Measurements from ENCODE around the gene DRD1. TPM values are rescaled to one million over a fixed set of nuclear protein-coding genes. Genes with fewer than 3 reads are reported as not detected.

DRD1 gene
- total RNA-seq, 3 donors from 2014 or later, result under 0.01 to 0.33 TPM; not detected in 1

GRCh38 chr5:175475248-175475647, 31.3 kb upstream of the DRD1 start:
- Histone ChIP-seq H3K4me1 (peaks cover 7 to 8% of the 10 kb centered on the region in 2 donors), H3K4me3 (no peak overlapping the region), H3K9me3 (no peaks in the 10 kb centered on the region), H3K36me3 (no peaks in the 10 kb centered on the region), H3K27me3 (no peaks in the 10 kb centered on the region), H3K27ac (no peak overlapping the region)
- intact Hi-C loops (cut with DNase I; ENCODE audit: low total_unique reads), result loop anchor here (5.0 kb wide), 1 partner anchor 1587 kb away; no protein-coding TSS in a partner anchor
- TF ChIP-seq, protein P1, sequence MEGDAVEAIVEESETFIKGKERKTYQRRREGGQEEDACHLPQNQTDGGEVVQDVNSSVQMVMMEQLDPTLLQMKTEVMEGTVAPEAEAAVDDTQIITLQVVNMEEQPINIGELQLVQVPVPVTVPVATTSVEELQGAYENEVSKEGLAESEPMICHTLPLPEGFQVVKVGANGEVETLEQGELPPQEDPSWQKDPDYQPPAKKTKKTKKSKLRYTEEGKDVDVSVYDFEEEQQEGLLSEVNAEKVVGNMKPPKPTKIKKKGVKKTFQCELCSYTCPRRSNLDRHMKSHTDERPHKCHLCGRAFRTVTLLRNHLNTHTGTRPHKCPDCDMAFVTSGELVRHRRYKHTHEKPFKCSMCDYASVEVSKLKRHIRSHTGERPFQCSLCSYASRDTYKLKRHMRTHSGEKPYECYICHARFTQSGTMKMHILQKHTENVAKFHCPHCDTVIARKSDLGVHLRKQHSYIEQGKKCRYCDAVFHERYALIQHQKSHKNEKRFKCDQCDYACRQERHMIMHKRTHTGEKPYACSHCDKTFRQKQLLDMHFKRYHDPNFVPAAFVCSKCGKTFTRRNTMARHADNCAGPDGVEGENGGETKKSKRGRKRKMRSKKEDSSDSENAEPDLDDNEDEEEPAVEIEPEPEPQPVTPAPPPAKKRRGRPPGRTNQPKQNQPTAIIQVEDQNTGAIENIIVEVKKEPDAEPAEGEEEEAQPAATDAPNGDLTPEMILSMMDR (IDR thresholded peaks at IDR 0.05), result no peak
- no peak for TF ChIP-seq POLR2A (IDR thresholded peaks at IDR 0.05)
- no peak for DNase-seq (ENCODE audit: low spot score in 2 of 2)

- no peaks in the 10 kb centered on the region for H3K36me3 ChIP-seq
- no peaks in the 10 kb centered on the region for H3K27me3 ChIP-seq
- H3K27ac ChIP-seq, result no peak overlapping the region
- intact Hi-C loops (cut with DNase I; ENCODE audit: low total_unique reads), result no loop called here
- DNase-seq (ENCODE audit: low spot score in 2 of 2), result no peak
- H3K9me3 ChIP-seq, result no peaks in the 10 kb centered on the region
- H3K4me1 ChIP-seq, result no peaks in the 10 kb centered on the region
- TF ChIP-seq, protein P1 (IDR thresholded peaks at IDR 0.05), result no peak
- TF ChIP-seq POLR2AphosphoS5 (IDR thresholded peaks at IDR 0.05), result no peak
- no peak for TF ChIP-seq POLR2A (IDR thresholded peaks at IDR 0.05)
- H3K4me3 ChIP-seq, result no peak overlapping the region
Measured at GRCh38 chr5:175472378-175472777, 28.4 kb upstream of the DRD1 start.

GRCh38 chr5:175471628-175472027, 27.6 kb upstream of the DRD1 start:
- intact Hi-C loops (cut with DNase I; ENCODE audit: low total_unique reads), result no loop called here
- Histone ChIP-seq H3K4me3 (no peak overlapping the region), H3K4me1 (no peaks in the 10 kb centered on the region), H3K27me3 (no peaks in the 10 kb centered on the region), H3K9me3 (no peaks in the 10 kb centered on the region), H3K36me3 (no peaks in the 10 kb centered on the region), H3K27ac (no peak overlapping the region)
- TF ChIP-seq POLR2AphosphoS5 (IDR thresholded peaks at IDR 0.05) (no peak), POLR2A (IDR thresholded peaks at IDR 0.05) (no peak)
- TF ChIP-seq, protein P1 (IDR thresholded peaks at IDR 0.05), result no peak
- no peak for DNase-seq (ENCODE audit: low spot score in 2 of 2)

DNA sequence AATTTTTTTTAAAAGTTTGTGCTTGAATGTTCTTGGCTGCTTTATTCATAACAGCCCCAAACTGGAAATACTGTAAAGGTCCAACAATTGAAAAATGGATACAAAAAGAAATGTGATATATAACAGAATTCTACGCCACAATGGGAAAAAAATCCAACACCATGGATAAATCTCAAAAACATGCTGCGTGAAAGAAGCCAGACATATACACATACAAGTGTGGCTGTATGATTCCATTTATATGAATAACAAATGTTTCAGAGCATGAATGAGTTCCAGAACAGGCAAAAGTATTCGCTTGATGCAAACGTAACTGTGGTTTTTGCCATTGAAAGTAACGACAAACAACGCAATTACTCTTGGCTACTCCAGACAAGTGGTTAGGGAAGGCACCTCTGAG, 27.2 kb upstream of the DRD1 start:
- DNase-seq (ENCODE audit: low spot score in 2 of 2), result no peak
- intact Hi-C loops (cut with DNase I; ENCODE audit: low total_unique reads), result no loop called here
- H3K9me3 ChIP-seq, result no peaks in the 10 kb centered on the region
- no peaks in the 10 kb centered on the region for H3K36me3 ChIP-seq
- TF ChIP-seq POLR2A (IDR thresholded peaks at IDR 0.05), result no peak
- no peak for TF ChIP-seq POLR2AphosphoS5 (IDR thresholded peaks at IDR 0.05)
- TF ChIP-seq, protein P1 (IDR thresholded peaks at IDR 0.05), result no peak
- no peaks in the 10 kb centered on the region for H3K27me3 ChIP-seq
- H3K4me3 ChIP-seq, result no peak overlapping the region
- no peak overlapping the region for H3K27ac ChIP-seq
- H3K4me1 ChIP-seq, result peaks cover 0 to 4% of the 10 kb centered on the region in 2 donors

DNA sequence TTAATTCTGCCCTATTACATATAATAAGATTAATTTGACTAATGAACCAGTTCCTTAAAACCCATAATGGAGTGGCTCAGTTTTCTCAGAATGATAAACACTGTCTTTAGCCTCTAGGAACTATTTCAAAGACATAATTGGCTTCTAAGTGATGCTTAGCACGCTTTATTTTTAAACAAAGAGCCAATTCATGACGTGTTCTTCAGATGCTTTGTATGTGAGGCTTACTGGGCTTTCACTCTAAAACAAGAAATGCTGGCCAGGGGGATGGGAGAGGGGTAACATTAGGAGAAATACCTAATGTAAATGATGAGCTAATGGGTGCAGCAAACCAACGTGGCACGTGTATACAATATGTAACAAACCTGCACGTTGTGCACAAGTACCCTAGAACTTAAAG, 26.8 kb upstream of the DRD1 start:
- intact Hi-C loops (cut with DNase I; ENCODE audit: low total_unique reads), result no loop called here
- Histone ChIP-seq H3K9me3 (no peaks in the 10 kb centered on the region), H3K27ac (no peak overlapping the region), H3K4me1 (peaks cover 0 to 6% of the 10 kb centered on the region in 2 donors), H3K27me3 (no peaks in the 10 kb centered on the region), H3K4me3 (no peak overlapping the region), H3K36me3 (no peaks in the 10 kb centered on the region)
- TF ChIP-seq, protein P1 (IDR thresholded peaks at IDR 0.05), result no peak
- TF ChIP-seq POLR2A (IDR thresholded peaks at IDR 0.05) (no peak), POLR2AphosphoS5 (IDR thresholded peaks at IDR 0.05) (no peak)
- no peak for DNase-seq (ENCODE audit: low spot score in 2 of 2)
